GM19468 (cell line): ENCODE data around the gene DIP2B.

Experiments used
- ATAC-seq: cut with Tn5 transposase; IDR thresholded peaks from one replicate; pipeline ENCODE4 v1.9.1; 2021; ENCODE audit warnings: mild to moderate bottlenecking, moderate library complexity, moderate number of reproducible peaks; ENCODE audit not compliant: unreplicated experiment; ENCODE audit errors: extremely low read depth

Gene DIP2B

GRCh38 chr12:50627491-50627890, 122.7 kb downstream of the DIP2B start:
- no peak for ATAC-seq

GRCh38 chr12:50628394-50628793, 123.6 kb downstream of the DIP2B start:
- ATAC-seq, result no peak

GRCh38 chr12:50633955-50634354, 129.2 kb downstream of the DIP2B start:
- ATAC-seq, result no peak

- ATAC-seq, result no peak
Observed at GRCh38 chr12:50634379-50634778, 129.6 kb downstream of the DIP2B start.

- no peak for ATAC-seq
Observed at GRCh38 chr12:50635364-50635763, 130.6 kb downstream of the DIP2B start.

GRCh38 chr12:50635857-50636256, 131.1 kb downstream of the DIP2B start:
- ATAC-seq, result no peak

GRCh38 chr12:50636505-50636904, 131.7 kb downstream of the DIP2B start:
- no peak for ATAC-seq

GRCh38 chr12:50637870-50638481, 133.2 kb downstream of the DIP2B start:
- no peak for ATAC-seq

- ATAC-seq, result no peak
Observed at GRCh38 chr12:50638482-50638880, 133.7 kb downstream of the DIP2B start.

GRCh38 chr12:50639721-50640120, 134.9 kb downstream of the DIP2B start:
- ATAC-seq, result no peak

- no peak for ATAC-seq
Observed at GRCh38 chr12:50640321-50640939, 135.6 kb downstream of the DIP2B start.

GRCh38 chr12:50641566-50641965, 136.8 kb downstream of the DIP2B start:
- no peak for ATAC-seq

GRCh38 chr12:50642035-50642451, 137.3 kb downstream of the DIP2B start:
- ATAC-seq, result no peak

GRCh38 chr12:50642761-50643160, 138.0 kb downstream of the DIP2B start:
- no peak for ATAC-seq

GRCh38 chr12:50647031-50647430, 142.2 kb downstream of the DIP2B start:
- no peak for ATAC-seq

GRCh38 chr12:50647479-50647878, 142.7 kb downstream of the DIP2B start:
- ATAC-seq, result no peak

GRCh38 chr12:50650285-50650684, 145.5 kb downstream of the DIP2B start:
- ATAC-seq, result no peak

GRCh38 chr12:50655374-50655921, 150.7 kb downstream of the DIP2B start:
- no peak for ATAC-seq

GRCh38 chr12:50659260-50659659, 154.5 kb downstream of the DIP2B start:
- no peak for ATAC-seq

- no peak for ATAC-seq
Observed at GRCh38 chr12:50659690-50660424, 155.1 kb downstream of the DIP2B start.

GRCh38 chr12:50660425-50660822, 155.6 kb downstream of the DIP2B start:
- no peak for ATAC-seq
